NK-92 (cell line): ENCODE results near the gene SIRPG.
"Not testable (repeated sequence)": the region's sequence is repeated elsewhere in the genome, so short reads cannot be mapped to it uniquely, and the experiment has no call there.

Experiments
- DNase-seq: peaks from one replicate; lab custom pipeline; 2025; ENCODE audit not compliant: unreplicated experiment; lab: John Stamatoyannopoulos, UW

SIRPG gene

DNA sequence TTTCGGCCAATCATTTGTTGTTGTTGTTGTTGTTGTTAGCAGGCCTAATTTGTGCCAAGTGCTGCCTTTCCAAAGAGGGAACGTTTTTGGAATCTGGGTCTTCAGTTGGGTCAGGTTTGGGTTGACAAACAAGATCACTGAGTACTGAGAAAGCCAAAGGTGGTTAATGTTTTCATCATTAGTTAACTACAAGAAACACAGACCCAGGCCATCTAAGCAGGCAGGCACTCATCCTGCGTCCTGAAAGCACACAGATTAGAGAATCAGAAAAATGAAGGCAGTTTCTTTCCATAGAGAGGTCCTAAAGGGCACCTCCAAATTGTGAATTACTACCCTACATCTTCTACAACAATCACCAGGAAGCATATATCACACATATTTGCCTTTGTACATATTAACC, 15.1 kb upstream of the SIRPG start:
- DNase-seq: no peak

DNA sequence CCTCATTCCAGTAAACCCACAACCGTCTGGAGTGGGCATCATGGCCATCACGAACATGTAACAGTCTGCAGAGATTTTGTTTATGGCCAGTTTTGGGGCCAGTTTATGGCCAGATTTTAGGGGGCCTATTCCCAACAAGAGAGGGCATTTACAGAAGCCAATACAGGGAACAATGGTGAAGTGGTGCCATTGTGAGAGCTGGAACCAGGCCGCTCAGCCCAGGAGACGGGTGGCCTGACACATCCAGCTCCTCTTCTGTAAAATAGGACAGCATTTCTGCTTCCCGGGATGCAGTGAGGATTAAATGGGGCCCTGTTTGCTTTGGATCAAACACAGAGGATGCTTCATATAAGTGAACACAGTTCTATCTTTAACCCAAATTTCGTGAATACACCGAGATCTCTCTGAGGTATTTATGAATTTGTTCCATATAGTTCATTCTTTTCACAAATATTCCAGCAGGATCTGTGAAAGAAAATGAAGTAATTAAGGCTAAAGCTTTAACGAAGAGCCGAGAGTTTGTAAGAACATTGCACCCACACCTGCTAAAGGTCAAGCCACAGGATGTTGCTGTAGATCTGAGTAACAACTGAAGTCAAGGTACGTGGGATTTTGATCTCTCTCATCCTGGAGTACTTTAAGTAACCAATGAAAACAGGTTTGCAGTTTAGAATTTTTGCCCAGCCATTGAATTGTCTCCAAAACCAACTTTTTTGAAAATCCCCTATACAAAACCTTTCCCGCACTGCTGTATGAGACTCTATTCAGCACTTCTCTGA, 14.5 kb upstream of the SIRPG start:
- no peak for DNase-seq

DNA sequence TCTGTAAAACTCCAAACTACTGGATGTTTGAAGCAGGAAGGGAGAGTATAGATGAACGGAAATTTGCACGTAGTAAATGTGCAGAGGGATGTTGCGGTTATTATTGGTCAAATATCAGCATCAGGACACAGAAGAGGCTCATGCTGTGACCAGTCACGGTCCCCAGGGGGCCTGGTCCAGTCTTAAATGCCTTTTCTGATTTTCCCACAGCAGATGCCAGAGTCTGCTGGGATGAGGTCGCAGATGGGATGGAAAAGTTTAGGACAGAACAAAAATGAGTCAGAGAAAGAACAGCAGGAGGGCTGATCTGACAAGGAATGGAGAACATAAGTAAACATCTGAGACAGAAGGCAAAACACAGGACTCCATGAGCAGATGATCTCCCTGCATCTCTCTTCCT, 11.7 kb upstream of the SIRPG start:
- DNase-seq: no peak

DNA sequence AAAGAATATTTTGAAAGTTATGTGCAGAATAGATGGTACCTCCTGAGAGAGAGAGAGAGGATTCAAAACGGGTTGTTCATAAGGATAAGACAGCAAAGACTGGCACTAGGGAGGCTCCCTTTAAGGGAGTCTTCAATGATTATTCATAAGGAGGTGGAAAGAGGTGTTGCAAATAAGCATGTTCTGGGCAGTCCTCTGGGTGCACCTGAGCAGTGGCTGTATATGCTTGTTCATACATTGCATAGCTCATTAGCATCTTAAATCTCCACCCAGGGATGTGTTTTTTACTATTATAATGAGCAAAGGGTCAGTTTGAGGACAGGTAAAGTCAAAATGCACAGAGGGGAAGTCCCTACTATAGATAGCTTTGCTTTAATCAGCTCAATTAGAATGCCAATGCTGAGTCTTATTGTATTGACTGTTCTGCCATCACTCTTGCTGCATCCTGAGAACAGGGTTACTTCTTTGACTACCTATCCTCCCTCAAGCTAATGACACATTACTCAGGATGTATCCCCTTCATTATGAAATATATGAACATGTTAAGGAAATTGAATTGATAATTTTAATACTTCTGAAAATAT, 10.0 kb upstream of the SIRPG start:
- no peak for DNase-seq

DNA sequence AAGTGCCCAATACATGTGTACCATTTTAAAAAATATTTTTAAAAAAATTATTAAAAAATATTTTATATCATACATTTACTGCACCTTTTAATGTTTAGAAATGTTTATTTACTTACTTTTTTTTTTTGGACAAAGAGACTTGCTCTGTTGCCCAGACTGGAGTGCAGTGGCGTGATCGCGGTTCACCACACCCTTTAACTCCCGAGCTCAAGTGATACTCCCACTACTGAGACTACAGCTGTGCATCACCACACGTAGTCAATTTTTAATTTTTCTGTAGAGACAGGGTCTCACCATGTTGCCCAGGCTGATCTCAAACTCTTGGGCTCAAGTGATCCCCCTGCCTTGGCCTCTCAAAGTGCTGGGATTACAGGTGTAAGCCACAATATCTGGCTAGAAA, 9.2 kb upstream of the SIRPG start:
- DNase-seq: no peak

DNA sequence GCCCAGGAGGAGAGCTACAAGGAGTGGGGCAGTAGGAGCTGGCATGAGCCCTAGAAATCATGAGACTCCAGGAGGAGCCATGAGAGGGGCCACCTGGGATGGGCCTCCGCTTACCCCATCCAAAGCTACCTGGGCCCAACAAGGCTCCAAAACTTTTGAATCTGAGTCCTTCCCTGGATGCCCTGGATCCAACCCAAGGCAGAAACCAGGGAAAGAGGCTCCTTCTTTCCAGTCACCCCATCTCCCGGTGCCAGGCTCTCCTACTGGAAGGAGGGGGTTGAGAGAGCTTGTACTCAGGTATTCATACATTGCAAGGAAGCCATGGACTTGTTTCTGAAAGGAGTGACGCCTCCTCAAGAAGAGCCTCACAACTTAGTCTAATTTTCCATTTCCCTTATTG, 7.8 kb upstream of the SIRPG start:
- DNase-seq: no peak

DNA sequence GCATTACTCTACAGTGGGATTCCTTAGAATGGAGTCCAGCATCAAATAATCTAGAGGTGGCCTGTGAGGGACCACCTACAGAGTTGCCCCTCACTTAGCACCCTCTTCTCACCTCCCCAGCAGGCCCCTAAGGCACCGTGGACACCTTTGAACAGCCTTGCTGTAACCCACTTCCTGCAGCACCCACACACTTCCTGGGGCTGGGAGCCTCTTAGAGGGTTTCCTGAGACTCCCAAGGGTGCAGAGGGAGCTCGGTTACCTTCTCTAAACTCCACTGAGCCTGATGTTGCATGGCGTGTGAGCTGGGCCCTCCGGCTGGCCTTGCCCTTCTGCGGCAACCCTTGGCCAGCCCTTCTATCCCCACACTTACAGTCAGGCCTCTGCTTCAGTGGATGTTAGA, 7.3 kb upstream of the SIRPG start:
- no peak for DNase-seq

DNA sequence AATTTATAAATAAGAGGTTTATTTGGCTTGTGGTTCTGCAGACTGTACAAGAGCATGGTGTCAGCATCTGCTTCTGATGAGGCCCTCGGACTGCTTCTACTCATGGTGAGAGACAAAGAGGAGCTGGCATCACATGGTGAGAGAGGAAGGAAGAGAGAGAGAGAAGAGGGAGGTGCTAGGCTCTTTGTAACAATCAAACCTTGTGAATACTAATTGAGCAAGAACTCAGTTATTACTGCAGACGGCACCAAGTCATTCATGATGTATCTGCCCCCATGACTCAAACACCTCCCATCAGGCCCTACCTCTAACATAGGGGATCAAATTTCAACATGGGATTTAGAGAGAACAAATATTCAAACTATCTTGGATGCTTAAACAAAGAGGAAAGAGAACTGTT, 6.3 kb upstream of the SIRPG start:
- no peak for DNase-seq

DNA sequence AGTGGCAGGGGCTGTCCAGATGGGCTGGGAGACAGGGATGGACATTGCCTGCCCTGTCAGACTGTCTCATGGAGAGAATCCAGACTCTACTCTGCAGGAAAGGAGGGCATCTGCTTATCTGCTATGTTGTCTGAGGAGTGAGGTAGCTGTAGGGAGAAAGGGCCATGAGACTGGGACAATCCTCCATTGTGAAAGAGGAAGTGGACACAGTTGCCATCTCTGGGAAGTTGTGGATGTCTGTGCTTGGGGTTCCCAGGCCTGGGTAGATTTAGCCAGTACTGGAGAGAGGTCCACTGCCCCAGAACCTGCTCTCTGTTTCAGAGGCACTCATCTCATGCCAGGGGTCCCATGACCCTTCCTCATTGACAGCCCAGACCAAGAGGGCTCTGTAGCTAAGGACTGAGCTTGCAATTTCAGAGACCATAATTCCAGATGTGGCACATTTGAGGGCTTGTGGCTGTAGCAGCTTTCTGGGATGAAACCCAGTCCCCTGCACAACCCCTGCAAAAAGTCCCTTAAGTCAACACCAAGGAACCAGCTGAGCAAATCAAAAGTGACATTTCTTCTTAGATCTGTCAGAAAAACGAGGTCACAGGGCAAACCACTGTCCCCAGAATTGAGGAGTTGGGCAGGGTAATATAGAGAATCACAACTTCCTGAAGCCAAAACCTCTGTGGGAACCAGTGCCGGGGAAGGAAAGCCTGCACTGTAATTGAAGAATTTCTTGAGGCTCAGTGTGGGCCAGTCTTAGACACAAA, 4.1 kb upstream of the SIRPG start:
- no peak for DNase-seq

DNA sequence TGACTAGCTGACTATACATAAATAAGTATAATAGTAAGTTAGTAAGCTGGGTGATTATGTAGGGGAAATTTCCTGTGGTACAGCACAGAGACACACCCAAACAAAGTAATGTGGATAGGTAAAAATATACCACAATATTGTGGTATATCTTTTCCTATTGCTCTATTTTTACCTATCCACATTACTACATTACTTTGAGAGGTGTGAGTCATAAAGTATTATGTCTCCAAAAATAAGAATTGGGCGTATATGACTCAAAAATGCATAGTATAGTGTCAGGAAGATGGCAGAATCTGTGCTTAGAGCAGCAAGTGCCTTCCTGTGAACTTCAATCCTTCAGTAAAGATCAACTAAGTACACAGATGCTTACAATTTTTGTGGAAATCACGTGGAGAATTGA, 2.7 kb upstream of the SIRPG start:
- DNase-seq: no peak

DNA sequence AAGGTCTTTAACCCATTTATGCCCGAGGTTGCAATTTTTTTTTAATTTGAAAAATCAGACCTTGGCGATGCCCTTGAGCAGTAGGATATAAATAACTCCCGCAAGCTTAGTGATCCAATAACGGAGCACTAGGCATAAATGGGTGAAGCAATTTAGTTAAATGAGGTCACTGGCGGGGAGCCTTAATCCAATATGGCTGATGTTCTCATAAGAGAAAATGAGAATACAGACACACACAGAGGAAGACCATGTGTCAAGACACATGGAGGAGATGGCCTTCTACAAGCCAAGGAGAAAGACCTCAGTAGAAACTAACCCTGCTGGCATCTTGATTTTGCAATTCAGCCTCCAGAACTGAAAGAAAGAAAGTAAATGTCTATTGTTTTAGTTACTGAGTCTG, 735 bp downstream of the SIRPG start:
- DNase-seq: no peak

DNA sequence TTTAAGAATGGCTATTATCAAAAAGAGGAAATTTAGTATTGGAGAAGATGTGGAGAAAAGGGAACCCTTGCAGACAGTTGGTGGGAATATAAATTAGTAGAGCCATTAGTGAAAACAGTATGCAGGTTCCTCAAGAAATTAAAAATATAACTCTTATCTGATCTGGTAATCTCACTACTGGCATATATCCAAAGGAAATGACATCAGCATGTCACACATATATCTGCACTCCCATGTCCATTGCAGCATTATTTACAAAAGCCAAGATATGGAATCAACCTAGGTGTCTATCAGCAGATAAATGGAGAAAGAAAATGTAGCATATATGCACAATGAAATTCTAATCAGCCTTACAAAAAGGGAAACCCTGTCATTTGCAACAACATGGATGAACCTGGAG, 2.6 kb downstream of the SIRPG start:
- DNase-seq: no peak

DNA sequence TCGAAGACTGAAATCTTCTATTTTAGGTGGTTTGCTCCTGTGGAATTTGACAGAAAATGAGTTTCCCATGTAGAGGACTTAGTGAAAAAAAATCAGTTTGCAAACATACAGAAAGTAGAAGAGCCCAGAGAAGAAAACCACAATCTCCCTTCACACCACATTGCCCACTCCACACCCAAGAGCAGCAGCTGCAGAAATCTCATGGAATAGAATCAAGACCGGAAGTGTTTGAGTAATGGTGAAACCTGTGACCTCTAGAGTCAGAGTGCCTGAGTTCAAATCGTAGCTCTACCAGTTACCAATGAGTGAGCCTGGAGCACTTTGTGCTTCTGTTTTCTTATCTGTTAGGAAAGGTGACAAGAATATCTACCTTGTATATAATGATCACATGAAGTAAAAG, 4.6 kb downstream of the SIRPG start:
- no peak for DNase-seq

DNA sequence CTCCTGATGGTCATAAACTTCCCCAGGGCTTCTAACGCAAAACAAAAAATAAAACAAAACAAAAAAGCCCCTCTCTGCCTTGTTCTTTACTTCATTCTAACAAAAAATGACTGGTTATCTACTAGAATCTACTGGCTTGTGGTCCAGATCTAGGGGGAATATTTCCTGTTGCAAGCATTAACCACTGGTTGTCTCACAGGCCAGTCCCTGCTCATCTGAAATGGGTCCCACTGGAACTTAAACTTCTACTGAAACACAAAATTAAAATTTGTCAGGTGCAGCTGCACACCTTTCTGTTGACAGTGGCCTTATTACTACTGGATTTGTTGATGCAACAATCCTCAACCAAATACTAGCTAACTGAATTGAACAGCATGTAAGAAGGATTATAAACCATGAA, 5.5 kb downstream of the SIRPG start:
- no peak for DNase-seq

DNA sequence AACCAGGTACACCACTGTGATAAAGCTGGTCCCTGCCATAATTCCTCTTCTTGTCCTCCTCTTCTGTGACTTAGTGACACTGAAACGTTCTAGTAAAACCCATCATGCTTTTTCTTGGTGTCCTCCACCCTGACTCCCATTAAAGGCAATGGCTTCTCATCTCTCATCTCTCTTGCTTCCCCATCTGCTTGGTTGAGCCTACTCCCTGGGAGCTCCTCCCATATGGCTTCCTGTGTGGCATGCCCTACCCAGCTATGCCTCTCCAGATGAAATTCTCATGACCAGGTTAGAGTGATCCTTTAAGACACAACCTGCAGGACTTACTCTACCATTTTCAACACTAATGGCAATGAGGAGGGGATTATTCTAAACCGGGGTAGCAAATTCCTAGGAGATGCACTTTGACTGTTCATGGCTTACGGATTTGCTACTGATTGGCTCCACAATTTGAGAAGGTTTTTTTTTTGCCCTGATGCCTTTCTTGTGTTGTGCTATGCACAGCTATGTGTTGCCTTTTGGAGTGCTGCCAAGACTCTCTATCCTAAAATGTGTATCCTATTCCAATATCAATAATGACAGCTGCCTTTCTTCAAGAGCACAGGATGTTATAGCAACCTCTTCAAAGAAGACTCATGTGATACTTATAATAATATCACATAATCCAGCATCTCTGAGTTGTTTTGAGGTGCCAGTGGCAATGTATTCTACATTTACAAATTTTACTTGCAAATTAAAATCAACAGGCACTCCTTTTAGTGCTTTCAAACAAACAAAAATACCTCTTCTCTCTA, 6.1 kb downstream of the SIRPG start:
- no peak for DNase-seq

DNA sequence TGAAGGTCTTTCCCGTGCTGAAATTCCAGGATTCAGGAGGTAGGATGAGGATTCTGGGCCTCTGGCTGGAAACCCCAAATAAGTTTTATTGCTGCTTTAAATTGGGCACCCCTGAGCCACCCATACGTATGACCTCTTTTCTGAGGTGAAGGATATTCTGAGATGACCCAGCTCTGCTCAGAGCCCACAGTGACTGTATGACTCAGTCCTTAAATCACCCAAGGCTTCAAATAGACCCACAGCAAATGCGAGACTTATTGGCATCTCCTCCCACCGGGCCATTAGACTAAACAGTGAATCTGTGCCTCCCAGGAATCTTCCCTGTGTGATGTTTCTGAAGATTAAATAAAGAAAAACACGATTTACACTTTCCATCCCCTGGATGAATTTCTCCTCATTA, 9.5 kb downstream of the SIRPG start:
- DNase-seq: no peak

DNA sequence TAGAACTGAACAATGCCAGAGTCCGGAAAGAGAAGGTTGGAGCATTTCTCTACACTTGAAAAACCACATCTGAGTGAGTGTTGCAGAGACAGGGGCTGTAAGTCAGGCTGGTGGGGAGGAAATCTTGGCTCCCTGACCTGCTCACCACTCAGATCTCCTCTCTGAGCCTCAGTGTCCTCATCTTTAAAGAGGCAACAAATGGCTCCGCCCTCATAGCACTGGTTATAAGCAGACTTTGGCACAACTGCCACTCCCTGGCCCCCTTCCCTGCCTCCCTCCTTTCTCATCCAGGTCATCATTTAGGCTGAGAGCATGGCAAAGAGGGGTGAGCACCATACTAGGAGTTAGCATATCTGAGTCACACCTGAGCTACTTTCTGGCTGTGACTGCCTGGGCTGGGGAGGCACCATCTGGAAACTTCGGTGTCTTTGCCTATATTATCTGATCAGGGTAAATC, 10.6 kb downstream of the SIRPG start:
- no peak for DNase-seq

DNA sequence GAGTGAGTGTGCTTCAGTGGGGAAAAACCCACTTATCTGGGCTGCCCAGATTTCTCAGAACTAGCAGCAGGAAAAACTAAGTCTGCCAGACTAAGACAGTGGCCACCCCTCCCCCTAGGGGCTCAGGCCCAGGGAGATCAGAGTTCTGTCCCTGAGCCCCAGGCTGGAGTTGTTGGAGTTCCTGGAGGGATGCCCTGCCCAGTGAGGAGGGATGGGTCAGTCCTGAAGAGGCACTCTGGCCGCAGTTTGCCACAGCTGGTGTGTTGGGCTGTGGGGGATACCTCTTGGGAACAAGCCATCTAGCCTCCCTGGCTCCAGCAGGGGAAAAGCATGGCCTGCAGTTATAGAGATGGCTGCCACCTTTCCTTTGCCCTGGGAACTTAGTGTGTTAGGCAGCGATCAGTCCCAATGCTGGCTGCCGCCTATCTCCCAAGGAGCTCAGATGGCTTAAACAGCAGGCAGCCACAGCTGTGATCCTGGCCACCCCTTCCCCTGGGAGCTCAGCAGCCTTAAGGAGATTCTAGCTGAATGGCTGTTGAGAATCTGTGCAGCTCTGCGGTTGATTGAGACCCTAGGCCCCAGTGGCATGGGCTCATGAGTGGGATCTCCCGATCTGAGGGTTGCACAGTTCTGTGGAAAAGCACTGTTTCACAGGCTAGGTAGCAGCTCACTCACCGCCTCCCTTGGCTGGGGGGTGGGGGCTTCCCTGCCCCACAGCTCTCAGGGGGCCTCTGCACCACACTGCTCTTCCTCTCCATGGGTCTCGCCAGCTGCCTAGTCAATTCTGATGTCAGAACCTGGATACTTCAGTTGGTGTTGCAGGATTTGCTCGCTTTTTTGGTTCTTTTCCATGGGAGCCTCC, 13.2 kb downstream of the SIRPG start:
- DNase-seq: no peak

DNA sequence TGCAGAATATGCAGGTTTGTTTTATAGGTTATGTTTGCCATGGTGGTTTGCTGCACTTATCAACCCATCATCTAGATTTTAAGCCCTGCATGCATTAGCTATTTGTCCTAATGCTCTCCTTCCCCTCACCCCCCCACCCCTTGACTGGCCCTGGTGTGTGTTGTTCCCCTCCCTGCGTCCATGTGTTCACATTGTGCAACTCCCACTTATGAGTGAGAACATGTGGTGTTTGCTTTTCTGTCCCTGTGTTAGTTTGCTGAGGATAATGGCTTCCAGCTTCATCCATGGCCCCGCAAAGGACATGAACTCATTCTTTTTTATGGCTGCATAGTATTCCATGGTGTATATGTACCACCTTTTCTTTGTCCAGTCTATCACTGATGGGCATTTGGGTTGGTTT, 18.9 kb downstream of the SIRPG start:
- not testable (repeated sequence) for DNase-seq

DNA sequence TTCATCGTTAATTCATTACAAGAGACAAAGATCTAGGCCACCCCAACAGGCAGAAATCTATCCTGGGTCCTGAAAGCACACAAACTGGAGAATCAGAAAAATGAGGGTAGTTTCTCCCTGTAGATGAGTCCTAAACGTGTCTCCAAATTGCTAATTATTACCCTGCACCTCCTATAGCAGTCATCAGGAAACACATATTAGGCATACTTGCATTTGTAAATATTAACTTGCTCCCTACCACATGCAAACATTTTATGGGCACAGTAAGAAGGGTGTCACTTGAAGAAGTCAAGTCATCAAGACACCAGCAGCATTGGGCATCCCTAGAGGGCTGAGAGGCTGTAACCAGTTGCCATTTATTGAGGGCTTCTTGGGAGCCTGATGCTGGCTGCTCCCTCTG, 19.8 kb downstream of the SIRPG start:
- DNase-seq: no peak

DNA sequence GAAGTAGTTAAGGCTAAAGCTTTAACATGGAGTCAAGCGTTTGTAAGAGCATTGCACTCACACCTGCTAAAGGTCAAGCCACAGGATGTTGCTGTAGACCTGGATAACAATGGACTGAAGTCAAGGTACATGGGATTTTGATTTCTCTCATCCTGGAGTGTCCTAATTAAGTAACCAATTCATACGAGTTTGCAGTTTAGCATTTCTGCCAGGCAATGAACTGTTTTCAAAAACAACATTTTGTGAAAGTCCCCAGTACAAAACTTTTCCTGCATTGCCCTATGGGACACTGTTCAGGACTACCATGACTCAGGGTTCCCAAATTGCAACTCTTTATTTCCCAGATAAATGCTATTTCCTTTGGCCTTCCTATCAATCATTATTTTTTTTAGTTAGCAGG, 20.4 kb downstream of the SIRPG start:
- DNase-seq: no peak
